Measurements from ENCODE around the gene RAB31.

Gene RAB31

GRCh38 chr18:9820719-9821118 lies 112.6 kb downstream of the RAB31 start:
- DNase-seq (ENCODE audit: low read depth): no peak

- DNase-seq (ENCODE audit: low read depth): no peak
These were observed 114.6 kb downstream of the RAB31 start for GRCh38 chr18:9822587-9823185.

- peak; percentile 80 for DNase-seq (ENCODE audit: low read depth)
These were observed 115.8 kb downstream of the RAB31 start for GRCh38 chr18:9823805-9824473.

GRCh38 chr18:9824474-9824832 lies 116.4 kb downstream of the RAB31 start:
- DNase-seq (ENCODE audit: low read depth): no peak

GRCh38 chr18:9824952-9825371 lies 116.9 kb downstream of the RAB31 start:
- no peak for DNase-seq (ENCODE audit: low read depth)

GRCh38 chr18:9825571-9826073 lies 117.5 kb downstream of the RAB31 start:
- peak; percentile 82 for DNase-seq (ENCODE audit: low read depth)

GRCh38 chr18:9826685-9827084 lies 118.6 kb downstream of the RAB31 start:
- no peak for DNase-seq (ENCODE audit: low read depth)

- DNase-seq (ENCODE audit: low read depth): no peak
These were observed 119.2 kb downstream of the RAB31 start for GRCh38 chr18:9827211-9827792.

GRCh38 chr18:9827793-9828505 lies 119.8 kb downstream of the RAB31 start:
- peak; percentile 99 for DNase-seq (ENCODE audit: low read depth)

GRCh38 chr18:9828506-9829396 lies 120.7 kb downstream of the RAB31 start:
- no peak for DNase-seq (ENCODE audit: low read depth)

- DNase-seq (ENCODE audit: low read depth): no peak
These were observed 121.3 kb downstream of the RAB31 start for GRCh38 chr18:9829397-9829712.

GRCh38 chr18:9831036-9831722 lies 123.1 kb downstream of the RAB31 start:
- DNase-seq (ENCODE audit: low read depth): no peak

- DNase-seq (ENCODE audit: low read depth): no peak
These were observed 123.7 kb downstream of the RAB31 start for GRCh38 chr18:9831723-9832199.

- no peak for DNase-seq (ENCODE audit: low read depth)
These were observed 124.8 kb downstream of the RAB31 start for GRCh38 chr18:9832871-9833270.

GRCh38 chr18:9834551-9834950 lies 126.5 kb downstream of the RAB31 start:
- no peak for DNase-seq (ENCODE audit: low read depth)

GRCh38 chr18:9835113-9835755 lies 127.1 kb downstream of the RAB31 start:
- DNase-seq (ENCODE audit: low read depth): no peak

GRCh38 chr18:9835825-9836224 lies 127.7 kb downstream of the RAB31 start:
- no peak for DNase-seq (ENCODE audit: low read depth)

- DNase-seq (ENCODE audit: low read depth): no peak
These were observed 130.2 kb downstream of the RAB31 start for GRCh38 chr18:9838144-9838877.

- no peak for DNase-seq (ENCODE audit: low read depth)
These were observed 131.1 kb downstream of the RAB31 start for GRCh38 chr18:9839211-9839610.

GRCh38 chr18:9839853-9840252 lies 131.8 kb downstream of the RAB31 start:
- DNase-seq (ENCODE audit: low read depth): no peak

Measured in stromal cell of bone marrow (primary cell).